AG09319 (cell line): Measurements from ENCODE around the gene GLYATL3.

ENCODE experiments used
- DNase-seq: peaks from one replicate; pipeline ENCODE4 v3.0.0-alpha.2; 2010; ENCODE audit warnings: low read depth; ENCODE audit errors: extremely low read depth
- TF ChIP-seq, protein P1 (sequence below): IDR thresholded peaks from 2 replicates; pipeline ENCODE4 v1.5.1; 2011; ENCODE audit warnings: low read depth, mild to moderate bottlenecking, inconsistent platforms, low read length, moderate library complexity

GLYATL3 gene

DNA sequence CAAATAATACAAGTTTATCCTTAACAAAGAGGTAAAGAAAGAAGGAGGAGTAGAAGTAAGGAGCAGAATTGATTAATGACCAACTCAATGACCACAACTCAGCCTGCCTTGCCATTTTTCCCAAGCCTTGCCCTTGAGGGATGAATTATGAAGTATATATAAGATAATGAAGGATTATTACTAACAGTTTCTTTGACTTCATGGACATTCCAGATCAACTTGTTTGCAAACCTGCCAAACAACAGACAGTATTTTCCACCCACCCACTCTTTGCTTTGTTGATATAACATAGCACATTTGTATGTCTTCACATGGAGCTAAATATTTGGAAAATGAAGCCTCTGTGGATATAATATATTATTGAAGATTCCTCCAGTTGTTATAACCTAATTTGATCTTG lies 40.9 kb downstream of the GLYATL3 start:
- no peak for DNase-seq
- TF ChIP-seq, protein P1, sequence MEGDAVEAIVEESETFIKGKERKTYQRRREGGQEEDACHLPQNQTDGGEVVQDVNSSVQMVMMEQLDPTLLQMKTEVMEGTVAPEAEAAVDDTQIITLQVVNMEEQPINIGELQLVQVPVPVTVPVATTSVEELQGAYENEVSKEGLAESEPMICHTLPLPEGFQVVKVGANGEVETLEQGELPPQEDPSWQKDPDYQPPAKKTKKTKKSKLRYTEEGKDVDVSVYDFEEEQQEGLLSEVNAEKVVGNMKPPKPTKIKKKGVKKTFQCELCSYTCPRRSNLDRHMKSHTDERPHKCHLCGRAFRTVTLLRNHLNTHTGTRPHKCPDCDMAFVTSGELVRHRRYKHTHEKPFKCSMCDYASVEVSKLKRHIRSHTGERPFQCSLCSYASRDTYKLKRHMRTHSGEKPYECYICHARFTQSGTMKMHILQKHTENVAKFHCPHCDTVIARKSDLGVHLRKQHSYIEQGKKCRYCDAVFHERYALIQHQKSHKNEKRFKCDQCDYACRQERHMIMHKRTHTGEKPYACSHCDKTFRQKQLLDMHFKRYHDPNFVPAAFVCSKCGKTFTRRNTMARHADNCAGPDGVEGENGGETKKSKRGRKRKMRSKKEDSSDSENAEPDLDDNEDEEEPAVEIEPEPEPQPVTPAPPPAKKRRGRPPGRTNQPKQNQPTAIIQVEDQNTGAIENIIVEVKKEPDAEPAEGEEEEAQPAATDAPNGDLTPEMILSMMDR, result no peak

DNA sequence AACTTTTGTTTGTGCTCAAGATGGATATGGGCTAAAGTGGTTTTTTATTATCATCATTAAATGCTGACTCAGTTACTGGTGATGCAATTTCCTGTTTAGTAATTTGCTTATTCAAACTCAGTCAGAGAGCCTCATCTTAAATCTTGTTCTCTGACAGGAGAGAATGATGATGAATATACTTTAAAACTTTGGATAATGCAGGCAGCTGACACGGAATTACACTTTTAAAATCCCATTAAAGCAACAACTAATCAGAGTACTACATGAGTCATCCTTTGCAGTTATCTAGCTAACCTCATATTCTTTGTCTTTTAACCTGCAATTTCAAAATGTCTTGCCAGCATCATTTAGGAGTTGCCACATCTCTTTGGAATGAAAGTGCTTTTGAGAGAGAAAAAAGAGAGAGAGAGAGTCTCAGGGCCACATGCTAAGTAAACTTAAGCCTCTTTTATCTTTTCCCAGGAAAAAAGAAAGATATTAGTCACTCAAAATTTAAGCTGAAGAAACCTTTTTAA lies 41.5 kb downstream of the GLYATL3 start:
- TF ChIP-seq, protein P1, result no peak
- DNase-seq, result peak; percentile 10

DNA sequence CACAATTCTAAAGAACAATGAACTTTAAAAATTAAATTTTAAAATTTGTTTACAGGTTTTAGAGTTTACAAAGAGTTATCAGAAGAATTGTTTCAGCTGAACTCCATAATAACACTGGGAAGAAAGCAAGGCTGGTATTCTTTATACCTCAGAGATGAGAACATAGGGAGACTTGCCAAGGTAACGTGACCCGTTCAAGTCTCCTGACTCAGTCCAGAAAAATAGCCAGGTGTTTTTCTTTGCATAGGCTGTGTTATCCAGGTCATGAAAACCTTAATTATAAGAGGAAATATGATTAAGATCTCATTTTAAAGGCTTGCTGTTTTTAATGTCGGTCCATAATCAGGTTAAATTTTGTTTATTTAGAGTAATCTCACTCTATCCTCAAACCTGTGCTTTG lies 42.2 kb downstream of the GLYATL3 start:
- no peak for DNase-seq
- TF ChIP-seq, protein P1, result no peak

DNA sequence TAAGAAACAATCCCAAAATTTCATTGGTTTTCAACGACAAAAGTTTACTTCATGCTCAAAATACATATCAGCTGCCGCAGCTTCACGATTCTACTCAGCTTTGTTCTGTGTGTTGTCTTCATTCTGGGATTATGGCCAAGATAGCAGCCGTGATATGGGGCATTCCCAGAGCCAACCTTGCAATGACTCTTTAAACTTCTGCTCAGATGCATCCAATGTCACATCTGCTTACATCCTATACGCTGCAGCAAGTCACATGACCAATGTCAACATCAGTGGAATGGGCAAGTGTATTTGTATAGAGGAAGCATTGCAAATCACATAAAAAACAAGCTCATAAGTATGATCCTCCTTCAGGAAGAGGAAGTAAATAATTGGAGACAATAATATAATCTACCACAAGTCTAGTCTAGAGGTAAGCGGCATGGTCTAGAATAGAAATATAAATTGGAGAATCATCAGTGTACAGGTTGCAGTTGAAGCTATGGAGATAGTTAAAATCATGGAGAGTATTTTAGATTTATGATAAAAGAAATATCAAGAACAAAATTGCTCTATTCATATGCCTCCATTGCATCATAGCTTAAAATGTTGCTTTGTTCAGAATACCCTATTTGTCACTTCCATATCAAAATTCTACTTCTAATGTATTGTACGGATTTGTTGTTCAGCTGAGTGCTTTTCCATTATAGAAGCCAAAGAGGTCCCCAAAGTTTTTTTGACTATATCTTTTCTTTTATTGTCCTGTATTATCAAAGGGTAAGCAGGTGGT lies 43.5 kb downstream of the GLYATL3 start:
- DNase-seq, result no peak
- TF ChIP-seq, protein P1, result no peak

DNA sequence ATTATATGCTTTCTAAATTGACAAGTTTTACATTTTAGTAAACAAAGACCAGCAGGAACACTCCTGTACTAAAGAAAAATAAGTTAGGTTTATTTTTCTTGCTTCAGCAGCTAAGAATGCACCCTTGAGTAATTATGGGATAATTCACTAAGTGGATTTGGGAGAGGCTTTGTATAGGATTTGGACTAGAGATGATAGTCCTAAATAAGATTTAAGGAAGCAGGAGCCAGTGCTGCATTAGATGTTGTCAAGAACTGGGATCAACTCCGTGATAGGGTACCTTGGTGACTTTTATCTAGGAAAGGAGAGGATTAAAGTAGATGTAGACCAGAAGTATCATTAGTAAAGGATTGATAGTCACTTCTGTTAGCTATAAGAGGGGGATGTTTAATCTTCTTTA lies 46.6 kb downstream of the GLYATL3 start:
- TF ChIP-seq, protein P1, result no peak
- DNase-seq, result no peak

DNA sequence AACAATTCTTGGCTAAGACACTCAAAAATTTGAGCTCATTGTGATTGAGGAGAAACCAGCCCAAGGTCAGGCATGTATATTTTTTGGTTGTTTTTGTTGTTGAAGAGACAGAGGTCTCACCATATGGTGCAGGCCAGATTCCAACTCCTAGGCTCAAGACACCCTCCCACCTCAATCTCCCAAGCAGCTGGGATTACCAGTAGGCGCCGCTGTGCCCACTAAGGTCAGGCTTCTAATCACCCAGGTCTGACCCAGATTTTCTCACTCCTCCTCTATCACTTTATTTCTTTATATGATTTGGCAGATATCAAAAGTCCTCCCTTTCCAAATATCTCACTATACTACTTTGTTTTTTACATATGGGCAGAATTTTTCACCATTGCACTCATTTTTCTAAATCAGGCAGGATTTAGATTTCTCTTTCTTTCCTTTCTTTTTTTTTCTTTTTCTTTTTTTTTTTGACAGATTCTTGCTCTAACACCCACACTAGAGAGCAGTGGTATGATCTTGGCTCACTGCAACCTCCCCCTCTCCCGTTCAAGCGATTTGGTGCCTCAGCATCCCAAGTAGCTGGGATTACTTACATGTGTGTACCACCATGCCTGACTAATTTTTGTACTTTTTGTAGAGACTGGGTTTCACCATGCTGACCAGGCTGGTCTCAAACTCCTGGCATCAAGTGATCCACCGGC lies 49.0 kb downstream of the GLYATL3 start:
- TF ChIP-seq, protein P1, result no peak
- no peak for DNase-seq
